NCI-H1105 treated with DMSO at 0.1 percent for 48 hours (cell line): Measurements from ENCODE around the gene P2RY8.
"Not testable (repeated sequence)": the region's sequence is repeated elsewhere in the genome, so short reads cannot be mapped to it uniquely, and the experiment has no call there.

ENCODE experiments used
- DNase-seq: peaks from one replicate; lab custom pipeline; 2025; lab: John Stamatoyannopoulos, UW

Gene P2RY8

GRCh38 chrX:1464041-1464970 lies 72.7 kb downstream of the P2RY8 start:
- no peak for DNase-seq

- no peak for DNase-seq
Measured at GRCh38 chrX:1463581-1463980, 73.4 kb downstream of the P2RY8 start.

- DNase-seq = no peak
Measured at GRCh38 chrX:1462596-1463251, 74.3 kb downstream of the P2RY8 start.

- DNase-seq = no peak
Measured at GRCh38 chrX:1462110-1462509, 74.9 kb downstream of the P2RY8 start.

- DNase-seq = no peak
Measured at GRCh38 chrX:1455948-1456280, 81.1 kb downstream of the P2RY8 start.

GRCh38 chrX:1453951-1454785 lies 82.8 kb downstream of the P2RY8 start:
- DNase-seq = no peak

GRCh38 chrX:1453395-1453783 lies 83.6 kb downstream of the P2RY8 start:
- no peak for DNase-seq

- DNase-seq = no peak
Measured at GRCh38 chrX:1452516-1453394, 84.2 kb downstream of the P2RY8 start, which contains the start of gene ASMTL. Gene ASMTL, minus strand, starts transcription at chrX:1452909. Its CDS starts 69 bp downstream, at chrX:1452840.

- no peak for DNase-seq
Measured at GRCh38 chrX:1451661-1452515, 85.1 kb downstream of the P2RY8 start.

- DNase-seq = no peak
Measured at GRCh38 chrX:1451251-1451660, 85.7 kb downstream of the P2RY8 start.

GRCh38 chrX:1450361-1451161 lies 86.4 kb downstream of the P2RY8 start:
- no peak for DNase-seq

- DNase-seq = no peak
Measured at GRCh38 chrX:1449823-1450149, 87.2 kb downstream of the P2RY8 start.

- DNase-seq = no peak
Measured at GRCh38 chrX:1449036-1449822, 87.8 kb downstream of the P2RY8 start.

- DNase-seq = not testable (repeated sequence)
Measured at GRCh38 chrX:1448573-1449001, 88.4 kb downstream of the P2RY8 start.

- DNase-seq = not testable (repeated sequence)
Measured at GRCh38 chrX:1447969-1448572, 88.9 kb downstream of the P2RY8 start.

GRCh38 chrX:1446984-1447968 lies 89.7 kb downstream of the P2RY8 start:
- DNase-seq = not testable (repeated sequence)
